OCI-LY3 (cell line): ENCODE measurements around the gene SMIM10L2A.

ENCODE experiments used
- EZH2phosphoT487 ChIP-seq: fragments of 200-600 bp; shearing (Covaris generic); IDR thresholded peaks from 2 replicates; pipeline ENCODE4 v1.6.1; 2018; ENCODE audit warnings: antibody characterized with exemption, mixed run types, low read depth
- TF ChIP-seq, protein P1 (sequence below): fragments of 200-600, 300-600 bp; sonication (generic); IDR thresholded peaks from 2 replicates; pipeline ENCODE4 v1.5.1; 2014; ENCODE audit warnings: antibody characterized with exemption, low read length, low read depth

GRCh38 chrX:135432453-135432852 is 10.7 kb downstream of the SMIM10L2A start:
- TF ChIP-seq, protein P1, sequence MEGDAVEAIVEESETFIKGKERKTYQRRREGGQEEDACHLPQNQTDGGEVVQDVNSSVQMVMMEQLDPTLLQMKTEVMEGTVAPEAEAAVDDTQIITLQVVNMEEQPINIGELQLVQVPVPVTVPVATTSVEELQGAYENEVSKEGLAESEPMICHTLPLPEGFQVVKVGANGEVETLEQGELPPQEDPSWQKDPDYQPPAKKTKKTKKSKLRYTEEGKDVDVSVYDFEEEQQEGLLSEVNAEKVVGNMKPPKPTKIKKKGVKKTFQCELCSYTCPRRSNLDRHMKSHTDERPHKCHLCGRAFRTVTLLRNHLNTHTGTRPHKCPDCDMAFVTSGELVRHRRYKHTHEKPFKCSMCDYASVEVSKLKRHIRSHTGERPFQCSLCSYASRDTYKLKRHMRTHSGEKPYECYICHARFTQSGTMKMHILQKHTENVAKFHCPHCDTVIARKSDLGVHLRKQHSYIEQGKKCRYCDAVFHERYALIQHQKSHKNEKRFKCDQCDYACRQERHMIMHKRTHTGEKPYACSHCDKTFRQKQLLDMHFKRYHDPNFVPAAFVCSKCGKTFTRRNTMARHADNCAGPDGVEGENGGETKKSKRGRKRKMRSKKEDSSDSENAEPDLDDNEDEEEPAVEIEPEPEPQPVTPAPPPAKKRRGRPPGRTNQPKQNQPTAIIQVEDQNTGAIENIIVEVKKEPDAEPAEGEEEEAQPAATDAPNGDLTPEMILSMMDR: no peak
- TF ChIP-seq EZH2phosphoT487: no peak
